Central memory CD8-positive, alpha-beta T cell (primary cell): Measurements from ENCODE around the gene TPSAB1.

ENCODE experiments used
- ATAC-seq: fragments of 150-1000 bp; cut with Tn5 transposase; replicated peaks from 2 replicates; pipeline ENCODE4 v1.10.0; 2022; ENCODE audit warnings: mild to moderate bottlenecking, moderate FRiP score, moderate number of reproducible peaks; ENCODE audit not compliant: poor library complexity, severe bottlenecking; ENCODE audit errors: extremely low read depth
- DNase-seq, 2 donors: peaks; one replicate each; pipeline ENCODE4 v3.0.0; 2021; ENCODE audit warnings: low spot score in 2 of 2
- H3K27ac Mint-ChIP-seq: one replicate; pipeline ENCODE4 v1.8.0; 2022; ENCODE audit warnings: low read depth, mild to moderate bottlenecking, moderate library complexity, mixed read lengths
- H3K27me3 Mint-ChIP-seq: one replicate; pipeline ENCODE4 v1.8.0; 2022; ENCODE audit warnings: mixed read lengths
- H3K36me3 Mint-ChIP-seq: one replicate; pipeline ENCODE4 v1.8.0; 2022; ENCODE audit warnings: mild to moderate bottlenecking, moderate library complexity, mixed read lengths; ENCODE audit not compliant: insufficient read depth
- H3K4me1 Mint-ChIP-seq: one replicate; pipeline ENCODE4 v1.8.0; 2022; ENCODE audit warnings: mixed read lengths
- H3K4me3 Mint-ChIP-seq: one replicate; pipeline ENCODE4 v1.8.0; 2022; ENCODE audit warnings: mild to moderate bottlenecking, moderate library complexity, mixed read lengths
- H3K9me3 Mint-ChIP-seq: one replicate; pipeline ENCODE4 v1.8.0; 2022; ENCODE audit warnings: mixed read lengths

Gene TPSAB1

GRCh38 chr16:1199347-1200013 is 41.0 kb upstream of the TPSAB1 start:
- peaks cover 5% of the 10 kb centered on the region for H3K9me3 Mint-ChIP-seq
- peaks cover 2% of the 10 kb centered on the region for H3K36me3 Mint-ChIP-seq
- ATAC-seq (no peak), DNase-seq (no peak)
- no peaks in the 10 kb centered on the region for H3K27me3 Mint-ChIP-seq
- H3K4me3 Mint-ChIP-seq = no peak overlapping the region
- H3K27ac Mint-ChIP-seq = no peak overlapping the region
- peaks cover 5% of the 10 kb centered on the region for H3K4me1 Mint-ChIP-seq

- ATAC-seq (no peak), DNase-seq (no peak)
- H3K27ac Mint-ChIP-seq = no peak overlapping the region
- peaks cover 2% of the 10 kb centered on the region for H3K36me3 Mint-ChIP-seq
- no peaks in the 10 kb centered on the region for H3K27me3 Mint-ChIP-seq
- no peak overlapping the region for H3K4me3 Mint-ChIP-seq
- peaks cover 5% of the 10 kb centered on the region for H3K4me1 Mint-ChIP-seq
- peaks cover 5% of the 10 kb centered on the region for H3K9me3 Mint-ChIP-seq
These were observed 40.4 kb upstream of the TPSAB1 start for GRCh38 chr16:1200014-1200627.

GRCh38 chr16:1201444-1201843 is 39.1 kb upstream of the TPSAB1 start:
- no peak for ATAC-seq
- Mint-ChIP-seq H3K27me3 (no peaks in the 10 kb centered on the region), H3K9me3 (peaks cover 5% of the 10 kb centered on the region), H3K27ac (no peak overlapping the region), H3K36me3 (peaks cover 2% of the 10 kb centered on the region), H3K4me3 (no peak overlapping the region), H3K4me1 (peaks cover 5% of the 10 kb centered on the region)
- no peak for DNase-seq

- peaks cover 2% of the 10 kb centered on the region for H3K36me3 Mint-ChIP-seq
- H3K4me3 Mint-ChIP-seq = no peak overlapping the region
- peaks cover 5% of the 10 kb centered on the region for H3K4me1 Mint-ChIP-seq
- peaks cover 5% of the 10 kb centered on the region for H3K9me3 Mint-ChIP-seq
- ATAC-seq (no peak), DNase-seq (no peak)
- no peak overlapping the region for H3K27ac Mint-ChIP-seq
- no peaks in the 10 kb centered on the region for H3K27me3 Mint-ChIP-seq
These were observed 38.2 kb upstream of the TPSAB1 start for GRCh38 chr16:1202274-1202673.

GRCh38 chr16:1204933-1205332 is 35.6 kb upstream of the TPSAB1 start:
- DNase-seq = no peak
- Mint-ChIP-seq H3K9me3 (peaks cover 1% of the 10 kb centered on the region), H3K36me3 (no peaks in the 10 kb centered on the region), H3K4me3 (no peak overlapping the region), H3K27ac (no peak overlapping the region), H3K4me1 (peaks cover 1% of the 10 kb centered on the region), H3K27me3 (no peaks in the 10 kb centered on the region)
- no peak for ATAC-seq

- DNase-seq (no peak), ATAC-seq (no peak)
- Mint-ChIP-seq H3K9me3 (no peaks in the 10 kb centered on the region), H3K4me3 (no peak overlapping the region), H3K36me3 (no peaks in the 10 kb centered on the region), H3K27ac (no peak overlapping the region), H3K4me1 (no peaks in the 10 kb centered on the region), H3K27me3 (no peaks in the 10 kb centered on the region)
These were observed 34.2 kb upstream of the TPSAB1 start for GRCh38 chr16:1206326-1206725.

GRCh38 chr16:1206786-1207185 is 33.7 kb upstream of the TPSAB1 start:
- Mint-ChIP-seq H3K4me1 (no peaks in the 10 kb centered on the region), H3K36me3 (no peaks in the 10 kb centered on the region), H3K4me3 (peak overlapping the region; percentile 62), H3K27me3 (no peaks in the 10 kb centered on the region), H3K27ac (no peak overlapping the region), H3K9me3 (no peaks in the 10 kb centered on the region)
- no peak for ATAC-seq
- no peak for DNase-seq

GRCh38 chr16:1208239-1208830 is 32.2 kb upstream of the TPSAB1 start:
- Mint-ChIP-seq H3K9me3 (no peaks in the 10 kb centered on the region), H3K4me3 (peak overlapping the region; percentile 62), H3K36me3 (no peaks in the 10 kb centered on the region), H3K27me3 (no peaks in the 10 kb centered on the region), H3K4me1 (no peaks in the 10 kb centered on the region), H3K27ac (peak overlapping the region; percentile 38)
- no peak for DNase-seq
- ATAC-seq = peak; percentile 40

- Mint-ChIP-seq H3K4me3 (no peak overlapping the region), H3K4me1 (no peaks in the 10 kb centered on the region), H3K27me3 (no peaks in the 10 kb centered on the region), H3K9me3 (no peaks in the 10 kb centered on the region), H3K27ac (no peak overlapping the region), H3K36me3 (no peaks in the 10 kb centered on the region)
- DNase-seq = no peak
- ATAC-seq = no peak
These were observed 31.4 kb upstream of the TPSAB1 start for GRCh38 chr16:1209081-1209480.

- Mint-ChIP-seq H3K4me1 (no peaks in the 10 kb centered on the region), H3K27me3 (no peaks in the 10 kb centered on the region), H3K9me3 (no peaks in the 10 kb centered on the region), H3K36me3 (no peaks in the 10 kb centered on the region), H3K27ac (no peak overlapping the region), H3K4me3 (no peak overlapping the region)
- ATAC-seq = no peak
- DNase-seq = no peak
These were observed 30.0 kb upstream of the TPSAB1 start for GRCh38 chr16:1210461-1210860.

- no peak for DNase-seq
- no peak overlapping the region for H3K4me3 Mint-ChIP-seq
- H3K9me3 Mint-ChIP-seq = no peaks in the 10 kb centered on the region
- no peaks in the 10 kb centered on the region for H3K27me3 Mint-ChIP-seq
- ATAC-seq = no peak
- H3K36me3 Mint-ChIP-seq = no peaks in the 10 kb centered on the region
- no peak overlapping the region for H3K27ac Mint-ChIP-seq
- no peaks in the 10 kb centered on the region for H3K4me1 Mint-ChIP-seq
These were observed 28.8 kb upstream of the TPSAB1 start for GRCh38 chr16:1211451-1212268.

- Mint-ChIP-seq H3K9me3 (no peaks in the 10 kb centered on the region), H3K27me3 (no peaks in the 10 kb centered on the region), H3K27ac (no peak overlapping the region), H3K4me3 (no peak overlapping the region), H3K36me3 (no peaks in the 10 kb centered on the region), H3K4me1 (no peaks in the 10 kb centered on the region)
- ATAC-seq = no peak
- DNase-seq = no peak
These were observed 27.8 kb upstream of the TPSAB1 start for GRCh38 chr16:1212616-1213194.
